ENCODE results near the gene DNER. TPM values are rescaled to one million over a fixed set of nuclear protein-coding genes. Genes with fewer than 3 reads are reported as not detected.

The DNER gene
- total RNA-seq, 2 donors from 2014 or later, result 2.6 to 6.0 TPM

GRCh38 chr2:229612384-229612971, 101.9 kb downstream of the DNER start:
- H3K4me3 ChIP-seq, result no peak overlapping the region
- TF ChIP-seq POLR2AphosphoS5 (IDR thresholded peaks at IDR 0.05) (no peak), CTCF (IDR thresholded peaks at IDR 0.05) (no peak), POLR2A (IDR thresholded peaks at IDR 0.05) (no peak)
- H3K27ac ChIP-seq, result no peak overlapping the region
- intact Hi-C loops (cut with DNase I), result no loop called here
- no peaks in the 10 kb centered on the region for H3K9me3 ChIP-seq
- no peaks in the 10 kb centered on the region for H3K4me1 ChIP-seq (replicated peaks)
- no peaks in the 10 kb centered on the region for H3K36me3 ChIP-seq
- H3K27me3 ChIP-seq (replicated peaks; ENCODE audit: insufficient read depth), result no peaks in the 10 kb centered on the region
- 47% methylated on average over 7 of the region's 7 CpGs for WGBS
- peak; percentile 21 for DNase-seq (ENCODE audit: low spot score)

GRCh38 chr2:229611360-229611759, 103.0 kb downstream of the DNER start:
- Histone ChIP-seq H3K9me3 (no peaks in the 10 kb centered on the region), H3K4me3 (no peak overlapping the region), H3K36me3 (no peaks in the 10 kb centered on the region), H3K27ac (no peak overlapping the region), H3K4me1 (replicated peaks) (no peaks in the 10 kb centered on the region), H3K27me3 (replicated peaks; ENCODE audit: insufficient read depth) (no peaks in the 10 kb centered on the region)
- DNase-seq (ENCODE audit: low spot score), result no peak
- WGBS, result 85% methylated on average over 2 of the region's 2 CpGs
- intact Hi-C loops (cut with DNase I), result no loop called here
- TF ChIP-seq CTCF (IDR thresholded peaks at IDR 0.05) (no peak), POLR2A (IDR thresholded peaks at IDR 0.05) (no peak), POLR2AphosphoS5 (IDR thresholded peaks at IDR 0.05) (no peak)

GRCh38 chr2:229610872-229611271, 103.5 kb downstream of the DNER start:
- WGBS, result 50% methylated on average over 2 of the region's 2 CpGs
- no peaks in the 10 kb centered on the region for H3K36me3 ChIP-seq
- H3K4me1 ChIP-seq (replicated peaks), result no peaks in the 10 kb centered on the region
- no peaks in the 10 kb centered on the region for H3K9me3 ChIP-seq
- DNase-seq (ENCODE audit: low spot score), result no peak
- no peaks in the 10 kb centered on the region for H3K27me3 ChIP-seq (replicated peaks; ENCODE audit: insufficient read depth)
- H3K27ac ChIP-seq, result no peak overlapping the region
- TF ChIP-seq CTCF (IDR thresholded peaks at IDR 0.05), result no peak
- no peak for TF ChIP-seq POLR2A (IDR thresholded peaks at IDR 0.05)
- TF ChIP-seq POLR2AphosphoS5 (IDR thresholded peaks at IDR 0.05), result no peak
- intact Hi-C loops (cut with DNase I), result no loop called here
- no peak overlapping the region for H3K4me3 ChIP-seq

- no peak overlapping the region for H3K27ac ChIP-seq
- intact Hi-C loops (cut with DNase I), result no loop called here
- H3K4me1 ChIP-seq (replicated peaks), result no peaks in the 10 kb centered on the region
- no peak for DNase-seq (ENCODE audit: low spot score)
- no peaks in the 10 kb centered on the region for H3K36me3 ChIP-seq
- WGBS, result 95% methylated on average over 12 of the region's 12 CpGs
- TF ChIP-seq POLR2A (IDR thresholded peaks at IDR 0.05) (no peak), CTCF (IDR thresholded peaks at IDR 0.05) (no peak), POLR2AphosphoS5 (IDR thresholded peaks at IDR 0.05) (no peak)
- H3K9me3 ChIP-seq, result no peaks in the 10 kb centered on the region
- no peaks in the 10 kb centered on the region for H3K27me3 ChIP-seq (replicated peaks; ENCODE audit: insufficient read depth)
- H3K4me3 ChIP-seq, result no peak overlapping the region
These were observed 104.0 kb downstream of the DNER start for GRCh38 chr2:229610333-229610732.

- Histone ChIP-seq H3K36me3 (no peaks in the 10 kb centered on the region), H3K4me3 (no peak overlapping the region)
- WGBS, result 72% methylated on average over 3 of the region's 3 CpGs
These were observed 112.4 kb downstream of the DNER start for GRCh38 chr2:229601936-229602335.

More at GRCh38 chr2:229601936-229602335, 112.4 kb downstream of the DNER start:
- TF ChIP-seq POLR2A (IDR thresholded peaks at IDR 0.05) (no peak), POLR2AphosphoS5 (IDR thresholded peaks at IDR 0.05) (no peak), CTCF (IDR thresholded peaks at IDR 0.05) (no peak)
- no peak for DNase-seq (ENCODE audit: low spot score)
- intact Hi-C loops (cut with DNase I), result no loop called here
- no peaks in the 10 kb centered on the region for H3K4me1 ChIP-seq (replicated peaks)
- H3K27me3 ChIP-seq (replicated peaks; ENCODE audit: insufficient read depth), result no peaks in the 10 kb centered on the region
- H3K9me3 ChIP-seq, result no peaks in the 10 kb centered on the region
- no peak overlapping the region for H3K27ac ChIP-seq
